GM21423 (cell line): ENCODE data around the gene SLC39A3.

Experiments used
- ATAC-seq: cut with Tn5 transposase; IDR thresholded peaks from one replicate; pipeline ENCODE4 v1.9.1; 2021; ENCODE audit warnings: mild to moderate bottlenecking, moderate library complexity; ENCODE audit not compliant: unreplicated experiment

Gene SLC39A3

DNA sequence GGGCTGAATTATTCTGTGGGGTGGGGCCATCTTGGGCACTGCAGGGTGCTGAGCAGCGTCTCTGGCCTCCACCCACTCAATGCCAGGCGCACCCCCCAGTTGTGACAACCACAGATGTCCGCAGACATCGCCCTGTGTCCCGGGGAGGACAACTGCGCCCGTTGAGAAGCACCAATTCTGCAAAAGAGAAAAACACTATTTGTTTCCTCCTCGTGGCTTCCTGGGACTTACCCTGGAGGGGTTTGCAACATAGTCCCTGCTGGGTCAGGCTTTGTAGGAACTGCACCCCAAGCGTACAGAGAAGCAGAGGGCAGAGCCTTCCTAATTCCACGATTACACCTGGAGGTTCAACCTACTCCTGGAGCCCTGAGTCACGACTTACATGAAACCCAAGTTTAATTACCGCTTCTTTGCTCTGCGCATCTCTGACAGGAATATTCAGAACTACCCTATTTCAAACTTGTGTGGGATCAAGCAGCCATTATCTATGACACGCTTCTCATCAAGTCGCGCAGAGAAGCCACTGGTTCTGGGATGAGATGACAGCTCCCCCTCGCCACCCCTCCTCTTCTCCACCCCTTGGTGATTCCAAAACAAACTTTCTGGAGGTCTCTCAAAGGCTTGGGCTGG is 11.1 kb upstream of the SLC39A3 start:
- ATAC-seq, result no peak

DNA sequence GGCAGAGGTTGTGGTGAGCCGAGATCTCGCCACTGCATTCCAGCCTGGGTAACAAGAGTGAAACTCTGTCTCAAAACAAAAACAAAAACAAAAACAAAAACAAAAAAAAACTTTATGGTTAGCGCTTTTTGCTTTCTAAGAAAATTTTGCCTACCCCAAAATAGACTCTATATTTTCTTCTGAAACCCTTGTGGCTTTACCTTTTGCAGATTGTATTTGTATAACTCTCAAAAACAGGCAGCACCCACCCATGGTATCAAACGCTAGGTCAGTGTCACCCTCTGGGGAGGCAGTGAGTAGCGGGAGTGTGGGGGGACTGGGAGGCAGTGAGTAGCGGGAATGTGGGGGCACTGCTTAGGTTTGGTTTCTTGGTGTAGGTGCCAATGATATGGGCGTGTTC is 7.5 kb upstream of the SLC39A3 start:
- no peak for ATAC-seq

DNA sequence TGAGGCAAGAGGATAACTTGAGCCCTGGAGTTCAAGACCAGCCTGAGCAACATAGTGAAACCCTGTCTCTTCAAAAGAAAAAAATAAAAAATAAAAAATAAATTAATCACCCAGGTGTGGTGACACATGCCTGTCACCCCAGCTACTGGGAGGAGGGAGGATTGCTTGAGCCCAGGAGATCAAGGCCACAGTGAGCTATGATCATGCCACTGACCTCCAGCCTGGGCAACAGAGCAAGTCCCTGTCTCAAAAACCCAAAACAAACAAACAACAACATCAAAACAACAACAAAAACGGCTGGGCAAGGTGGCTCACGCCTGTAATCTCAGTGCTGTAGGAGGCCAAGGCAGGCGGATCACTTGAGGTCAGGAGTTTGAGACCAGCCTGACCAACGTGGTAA is 4.3 kb upstream of the SLC39A3 start:
- no peak for ATAC-seq

DNA sequence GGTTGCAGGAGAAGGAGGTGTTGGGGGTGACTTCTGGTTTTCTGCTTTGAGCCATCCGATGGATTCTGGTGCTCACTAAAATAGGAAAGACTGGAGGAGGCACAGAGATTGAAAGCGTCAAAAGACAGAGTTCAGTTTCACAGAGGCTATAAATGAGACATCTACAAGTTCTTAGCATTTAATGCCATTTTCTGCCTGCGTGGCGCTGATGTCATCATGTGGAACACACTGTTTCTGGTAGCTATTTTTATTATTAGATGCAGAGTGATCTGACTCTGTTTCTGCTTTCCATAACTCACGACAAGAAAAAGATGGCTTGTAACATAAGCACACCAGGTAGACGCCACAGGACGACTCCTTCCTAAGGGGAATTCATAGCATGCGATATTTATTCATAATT is 3.3 kb upstream of the SLC39A3 start:
- no peak for ATAC-seq

DNA sequence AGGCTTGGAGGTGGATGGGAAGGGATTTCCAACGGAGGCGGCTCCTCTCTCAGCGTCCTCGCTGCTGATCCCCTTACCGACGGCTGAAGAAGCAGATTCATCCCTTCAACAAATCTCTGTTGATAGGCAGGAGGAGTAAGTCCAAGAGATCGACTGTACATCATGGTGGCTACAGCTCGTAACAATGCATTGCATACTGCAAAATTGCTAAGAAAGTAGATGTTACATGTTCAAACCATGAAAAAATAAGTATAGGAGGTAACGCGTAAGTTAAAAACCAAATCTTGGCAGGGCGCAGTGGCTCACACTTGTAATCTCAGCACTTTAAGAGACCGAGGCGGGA is 468 bp upstream of the SLC39A3 start:
- ATAC-seq, result no peak

DNA sequence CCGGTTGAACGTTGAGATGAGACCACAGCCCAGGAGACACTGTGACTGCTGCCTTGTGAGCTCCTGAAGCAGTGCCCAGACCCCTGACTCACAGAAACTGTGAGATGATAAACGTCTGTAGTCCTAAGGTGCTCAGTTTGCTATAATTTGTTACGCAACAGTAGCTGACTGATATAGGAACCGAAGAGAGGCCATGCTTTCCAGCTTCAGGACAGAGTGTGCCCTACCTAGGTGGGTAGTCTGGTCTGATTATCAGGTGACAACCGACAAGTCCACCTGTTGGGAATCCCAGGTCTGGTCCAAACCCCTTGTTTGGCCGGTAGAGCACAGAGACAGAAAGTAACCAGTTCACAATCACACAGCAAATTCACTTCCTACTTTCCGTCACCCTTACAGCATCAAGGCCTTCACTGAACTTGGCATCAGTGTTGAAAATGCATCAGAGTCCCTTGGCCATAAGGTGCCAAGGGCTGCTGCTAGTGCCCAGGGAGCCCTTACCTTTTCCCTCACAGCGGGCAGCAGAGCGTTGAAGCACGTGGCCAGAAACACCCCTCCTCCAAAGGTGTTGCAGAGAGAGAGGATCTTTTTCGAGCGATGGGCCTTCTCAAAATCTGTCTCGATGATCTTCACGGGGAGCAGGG is 3.1 kb downstream of the SLC39A3 start:
- ATAC-seq, result no peak

DNA sequence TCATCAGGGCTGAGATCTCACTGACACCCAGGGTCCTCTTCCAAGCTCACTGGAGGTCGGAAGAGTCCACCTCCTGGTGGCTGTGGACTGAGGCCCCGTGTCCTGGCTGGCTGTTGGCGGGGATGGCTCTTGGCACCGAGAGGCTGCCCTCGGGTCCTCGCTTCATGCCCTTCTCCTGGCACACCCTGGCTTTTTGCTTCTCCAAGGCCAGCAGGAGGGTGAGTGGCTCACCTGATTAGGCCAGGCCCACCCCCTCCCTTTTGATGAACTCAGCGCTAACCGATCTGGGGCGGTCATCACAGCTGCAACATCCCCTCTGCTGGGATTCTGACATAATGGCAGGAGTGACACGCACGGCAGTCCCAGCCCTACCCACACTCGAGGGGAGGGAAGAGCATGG is 4.4 kb downstream of the SLC39A3 start:
- no peak for ATAC-seq

DNA sequence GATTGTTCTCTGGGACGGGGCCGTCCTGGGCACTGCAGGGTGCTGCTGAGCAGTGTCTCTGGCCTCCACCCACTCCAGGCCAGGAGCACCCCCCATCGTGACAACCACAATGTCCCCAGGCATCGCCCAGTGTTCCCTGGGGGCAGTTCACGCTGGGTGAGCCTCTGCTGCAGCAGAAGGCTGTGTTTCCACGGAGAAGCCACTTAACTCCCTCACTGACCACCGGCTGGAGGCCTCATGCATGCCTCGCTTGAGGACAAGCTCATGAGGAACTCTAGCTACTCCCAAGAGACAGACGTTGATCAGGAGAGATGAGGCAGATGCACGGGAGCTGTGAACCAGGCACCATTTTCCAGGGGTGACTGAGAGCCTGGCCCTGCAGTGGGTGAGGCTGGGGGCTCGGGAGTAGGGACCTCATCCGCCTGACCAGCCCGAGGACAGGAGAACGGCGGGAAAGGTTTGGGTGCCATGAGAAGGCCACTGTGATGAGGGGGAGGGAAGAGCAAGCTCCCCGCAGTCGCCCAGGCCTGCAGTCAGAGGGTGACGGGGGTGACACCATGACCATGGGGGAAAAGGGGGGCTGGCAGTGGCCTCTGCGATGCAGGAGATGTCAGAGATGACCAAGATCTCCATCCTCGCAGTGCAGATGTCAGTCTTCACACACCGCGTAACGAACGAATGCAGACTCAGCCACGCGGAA is 5.1 kb downstream of the SLC39A3 start:
- ATAC-seq, result no peak

DNA sequence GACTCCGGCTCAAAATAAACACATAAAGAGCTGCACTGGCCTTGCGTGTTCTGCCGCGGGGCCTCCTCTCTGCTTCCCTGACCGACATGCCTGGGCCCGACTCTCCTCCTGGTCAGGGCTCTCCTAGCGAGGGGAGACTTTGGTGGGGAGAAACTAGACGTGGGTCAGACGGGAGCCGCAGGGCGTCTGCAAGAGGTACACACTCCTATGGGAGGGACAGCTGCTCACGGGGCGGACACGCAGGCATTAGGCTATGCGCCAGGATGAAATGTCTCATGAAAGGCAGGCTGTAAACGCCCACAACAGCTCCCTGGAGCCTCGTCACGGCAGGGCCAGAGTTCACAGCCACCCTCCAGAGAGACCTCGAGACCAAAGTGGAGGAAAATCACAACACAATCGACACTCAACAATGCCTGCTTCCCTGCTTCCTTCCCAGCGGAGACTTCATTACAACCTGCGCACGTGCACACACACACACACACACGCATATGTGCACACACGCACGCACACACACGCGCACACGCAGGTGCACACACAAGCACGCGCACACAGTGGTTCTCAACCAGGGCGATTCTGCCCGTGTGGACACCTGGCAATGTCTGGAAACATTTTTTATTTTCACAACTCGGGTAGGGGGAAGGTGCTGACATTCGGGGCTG is 5.8 kb downstream of the SLC39A3 start:
- ATAC-seq, result no peak

DNA sequence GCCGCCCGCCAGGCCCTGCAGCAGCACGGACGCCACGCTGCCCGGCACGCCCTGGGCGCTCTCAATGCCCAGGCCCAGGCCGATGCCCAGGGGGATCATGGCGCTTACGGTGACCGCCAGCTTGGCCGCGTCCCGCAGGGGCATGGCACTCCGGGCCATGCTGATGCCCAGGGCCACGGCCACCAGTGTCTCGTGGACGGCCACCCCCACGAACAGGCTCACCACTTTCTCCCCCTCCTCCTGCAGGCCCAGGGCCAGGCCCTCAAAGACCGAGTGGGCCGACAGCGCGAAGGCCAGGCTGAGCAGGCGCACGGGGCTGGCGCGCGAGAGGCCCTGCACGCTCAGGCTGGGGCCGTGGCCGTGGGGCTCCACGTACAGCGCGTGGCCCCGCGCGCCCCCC is 6.9 kb downstream of the SLC39A3 start:
- no peak for ATAC-seq

DNA sequence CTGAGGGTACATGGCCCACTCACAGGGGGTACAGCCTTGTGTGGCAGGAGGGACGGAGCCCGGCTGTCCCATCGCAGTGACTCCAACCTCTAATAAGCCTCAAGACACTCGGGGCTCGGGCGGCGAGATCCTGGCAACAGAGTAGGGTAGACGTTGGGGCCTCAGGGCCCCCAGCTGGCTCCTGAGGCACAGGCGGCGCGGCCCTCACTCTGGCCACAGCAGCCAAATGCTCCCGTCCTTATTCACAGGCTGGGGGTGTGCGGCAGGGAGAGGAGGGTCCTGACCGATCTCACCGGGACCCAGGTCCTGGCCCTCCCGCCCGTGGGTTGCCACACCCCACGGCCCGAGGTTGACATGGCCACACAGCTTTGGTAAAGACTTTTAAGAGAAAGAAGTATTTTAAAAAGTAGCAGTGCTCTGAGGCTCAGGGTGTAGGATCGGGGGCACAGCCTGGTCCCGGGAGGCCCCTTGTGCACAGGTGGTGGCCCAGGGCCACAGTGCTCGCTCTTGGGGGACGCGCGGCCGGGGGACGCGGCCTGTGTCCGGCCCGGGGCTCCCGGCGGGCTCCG is 7.6 kb downstream of the SLC39A3 start:
- ATAC-seq, result no peak

DNA sequence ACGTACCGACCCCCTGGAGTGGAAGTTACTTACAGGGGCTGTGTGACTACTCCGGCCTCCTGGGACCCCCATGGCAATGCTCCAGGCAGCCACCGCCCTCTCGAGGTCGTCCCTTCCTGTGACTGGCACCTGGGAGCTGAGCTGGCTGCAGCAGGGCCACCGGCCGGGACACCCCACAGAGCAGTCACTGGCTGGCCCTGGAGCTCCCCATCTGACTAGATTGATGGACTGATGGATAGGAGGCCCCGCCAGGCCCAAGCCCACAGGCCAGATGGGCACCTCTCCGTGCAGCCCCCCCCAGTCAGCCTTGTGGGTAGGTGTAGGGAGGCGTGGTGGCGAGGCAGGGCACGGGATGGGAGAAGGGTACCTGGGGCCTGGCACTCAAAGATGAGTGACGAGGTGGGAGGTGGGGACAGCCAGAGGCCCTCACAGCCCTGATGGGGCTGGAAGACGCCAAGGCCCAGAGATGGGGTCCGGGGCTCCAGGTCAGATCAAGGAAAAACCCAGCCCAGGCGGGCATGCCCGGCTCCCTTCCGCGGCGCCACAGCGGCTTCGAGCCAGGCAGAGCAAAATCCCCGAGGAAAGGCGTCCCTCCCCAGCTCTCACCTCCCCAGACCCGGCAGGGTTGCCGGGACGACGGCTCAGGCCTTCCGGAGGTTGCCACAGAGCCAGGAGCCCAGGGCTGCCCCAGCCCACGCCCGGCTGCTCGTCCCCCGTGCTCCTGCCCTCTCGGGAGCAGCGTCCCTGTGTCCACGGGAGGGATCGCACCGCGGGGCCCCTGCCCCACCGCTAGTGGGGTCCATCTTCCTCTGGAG is 8.4 kb downstream of the SLC39A3 start:
- ATAC-seq, result no peak

DNA sequence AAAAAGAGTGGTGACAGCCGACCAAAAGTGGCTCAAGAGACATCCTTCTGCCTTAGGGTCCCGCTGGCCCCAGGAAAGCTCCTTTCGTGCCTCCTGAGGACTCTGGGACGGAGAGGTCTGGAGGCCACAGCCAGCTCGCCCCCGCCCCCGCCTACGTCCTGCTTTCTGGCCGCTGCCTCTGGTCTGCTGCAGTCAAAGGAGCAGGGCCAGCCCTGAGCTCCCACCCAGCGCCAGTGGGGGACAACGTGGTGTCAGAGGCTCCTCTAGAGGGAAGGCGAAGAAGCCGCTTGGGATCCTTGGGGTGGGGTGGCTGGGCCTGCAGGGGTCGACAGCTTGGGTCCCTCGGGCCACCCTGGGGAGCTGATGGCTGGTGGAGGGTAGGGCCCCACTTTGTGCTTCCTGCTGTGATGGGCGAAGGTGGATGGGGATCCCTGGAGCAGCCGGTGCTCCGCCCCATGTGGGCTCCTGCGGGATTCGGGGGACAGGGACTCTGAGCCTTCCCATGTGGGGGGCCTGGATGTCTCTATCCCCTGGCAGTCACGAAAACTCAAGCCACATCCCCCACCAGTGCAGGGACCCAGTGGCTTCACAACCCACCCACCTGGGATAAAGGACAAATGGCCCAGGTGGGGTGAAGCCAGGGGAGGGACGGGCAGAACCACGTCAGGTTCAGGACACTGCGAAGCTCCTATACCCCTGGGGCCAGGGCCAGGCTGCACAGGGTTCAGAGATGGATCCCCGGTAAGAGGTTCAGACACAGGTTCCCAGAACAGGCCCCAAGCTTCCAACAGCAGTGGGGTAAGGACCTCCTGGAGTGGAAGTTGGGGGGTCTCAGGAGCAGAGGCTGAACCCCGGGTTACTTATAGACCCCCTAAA is 9.6 kb downstream of the SLC39A3 start:
- ATAC-seq, result no peak

DNA sequence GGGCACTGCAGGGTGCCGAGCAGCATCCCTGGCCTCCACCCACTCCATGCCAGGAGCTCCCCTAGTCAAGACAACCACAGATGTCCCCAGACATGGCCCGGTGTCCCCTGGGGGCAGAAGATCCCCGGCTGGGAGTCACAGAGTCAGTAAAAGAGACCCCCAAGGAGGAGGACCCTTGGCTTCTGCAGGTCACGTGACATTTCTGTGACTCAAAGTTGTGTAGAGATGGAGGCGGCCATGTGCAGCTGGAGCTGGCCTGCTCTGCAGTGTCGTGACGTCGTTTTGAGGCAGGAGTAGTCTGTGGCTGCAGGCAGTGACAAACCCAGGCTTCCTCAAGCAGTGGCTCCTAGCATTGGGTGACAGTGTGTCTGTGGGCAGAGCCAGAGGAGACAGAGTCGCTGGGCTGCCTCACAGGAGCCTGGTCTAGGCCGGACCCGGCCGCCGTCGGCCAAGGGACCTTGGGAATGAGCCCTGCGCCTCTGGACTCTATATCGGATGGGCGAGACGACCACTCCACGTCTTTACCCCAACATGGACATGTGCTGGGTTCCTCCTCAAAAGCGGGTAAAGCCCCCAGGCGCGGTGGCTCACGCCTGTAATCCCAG is 10.9 kb downstream of the SLC39A3 start:
- ATAC-seq, result no peak

DNA sequence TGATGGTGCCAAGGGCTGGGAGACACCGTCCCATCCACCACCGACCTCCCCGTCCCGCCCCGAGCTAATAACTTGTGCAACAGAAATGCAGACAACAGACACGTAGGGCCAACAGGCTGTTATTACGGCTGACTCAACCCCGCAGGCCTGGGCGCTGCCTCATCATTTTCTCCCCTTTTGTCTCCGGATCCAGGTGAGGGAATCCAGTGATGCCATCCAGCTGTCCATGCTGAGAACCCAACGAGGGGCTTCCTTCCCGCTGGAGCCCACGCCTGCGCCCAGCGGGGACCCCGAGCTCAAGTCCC is 12.2 kb downstream of the SLC39A3 start:
- no peak for ATAC-seq

DNA sequence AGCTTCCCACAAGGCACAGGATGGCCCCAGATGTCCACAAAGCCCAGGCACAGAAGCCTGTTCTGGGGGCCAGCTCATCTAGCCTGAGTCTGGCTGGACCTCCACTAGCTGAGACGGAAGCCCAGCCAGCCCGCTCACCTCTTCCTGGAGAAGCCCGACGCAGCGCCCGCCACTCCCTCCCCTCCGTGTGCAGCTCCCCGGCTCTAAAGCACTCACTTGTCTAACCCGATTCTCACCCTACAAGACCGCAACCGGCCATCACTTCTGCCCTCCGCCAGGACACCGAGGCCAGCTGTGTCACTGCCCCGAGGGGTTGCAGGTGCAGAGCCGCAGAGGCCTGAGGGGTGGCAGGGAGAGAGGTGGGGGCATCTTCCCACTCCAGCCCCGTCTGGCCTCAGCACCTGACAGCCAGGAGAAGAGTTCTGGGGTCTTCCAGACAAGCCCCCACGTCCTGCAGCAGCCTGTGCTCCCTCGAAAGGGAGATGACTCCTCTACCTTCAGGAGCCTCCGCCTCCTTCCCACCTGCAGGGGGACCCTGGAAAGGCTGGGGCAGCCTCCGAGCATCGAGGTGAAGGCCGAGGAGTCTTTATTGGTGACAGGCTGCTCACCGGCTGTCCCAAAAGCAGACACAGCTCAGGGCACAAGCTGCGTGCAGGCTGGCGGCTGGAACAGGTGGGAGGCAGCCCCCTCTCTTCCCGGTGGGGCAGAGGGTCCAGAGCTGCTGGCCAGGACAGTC is 12.7 kb downstream of the SLC39A3 start:
- ATAC-seq, result no peak

DNA sequence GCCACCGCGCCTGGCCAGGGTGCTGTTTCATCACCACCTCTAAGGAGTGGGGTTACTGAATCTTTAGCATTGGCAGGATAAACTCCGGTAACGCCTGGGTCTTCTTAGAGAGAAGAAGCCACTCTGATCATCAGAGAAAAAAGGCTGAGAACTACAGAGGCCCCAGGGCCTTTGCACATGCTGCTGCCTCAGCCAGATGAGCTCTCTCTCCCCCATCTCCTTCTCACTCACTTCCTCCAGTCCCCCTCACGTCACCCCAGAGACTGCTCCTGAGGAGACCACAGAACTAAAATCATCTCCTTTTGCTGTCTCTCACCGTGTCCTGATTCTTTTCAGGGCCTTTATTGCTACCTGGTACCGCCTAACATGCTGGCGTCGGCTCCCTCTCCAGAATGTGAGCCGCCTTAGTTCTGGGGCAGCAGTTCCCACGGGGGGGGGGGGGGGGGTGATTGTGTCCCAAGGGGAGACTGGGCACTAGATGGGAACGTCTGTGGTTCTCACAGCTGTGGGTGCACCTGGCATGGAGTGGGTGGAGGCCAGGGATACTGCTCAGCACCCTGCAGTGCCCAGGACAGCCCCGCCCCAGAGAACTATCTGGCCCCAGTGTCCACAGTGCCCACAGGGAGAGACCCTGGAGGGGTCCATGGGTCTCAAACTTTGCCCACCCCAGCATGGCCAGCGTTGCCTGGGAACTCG is 13.5 kb downstream of the SLC39A3 start:
- no peak for ATAC-seq

DNA sequence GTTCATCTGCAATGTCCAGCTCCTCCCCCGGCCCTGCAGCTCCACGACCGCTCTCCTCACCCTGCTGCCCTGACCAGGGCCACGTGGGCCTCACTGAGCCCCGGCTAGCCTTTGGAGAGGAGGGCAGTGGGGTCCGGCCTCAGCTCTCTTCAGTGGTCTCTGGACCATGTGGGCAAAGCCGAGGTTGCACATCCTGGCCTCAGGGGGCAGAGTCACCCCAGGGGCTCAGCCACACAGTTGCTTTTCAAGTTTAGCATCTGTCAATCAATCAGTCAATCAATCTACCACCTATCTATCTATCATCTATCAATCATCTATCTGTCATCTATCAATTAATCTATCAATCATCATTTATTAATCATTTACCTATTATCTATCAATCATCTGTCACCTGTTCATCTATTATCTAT is 15.7 kb downstream of the SLC39A3 start:
- ATAC-seq, result no peak
